Transverse colon (tissue), 4 donors: ENCODE results near the gene ACTN1. TPM values are rescaled to one million over a fixed set of nuclear protein-coding genes. Genes with fewer than 3 reads are reported as not detected.

Experiments used
- DNase-seq: peaks from one replicate; pipeline ENCODE4 v3.0.0-alpha.2; 2019
- H3K27ac ChIP-seq, 4 donors: fragments of 200-600 bp; sonication (generic); 2 replicates each; pipeline ENCODE4 v1.5.1; 2016 to 2018; ENCODE audit warnings: inconsistent platforms in 4 of 4
- H3K27me3 ChIP-seq: fragments of 200-600 bp; sonication (generic); 2 replicates; pipeline ENCODE4 v1.5.1; 2017; ENCODE audit warnings: inconsistent platforms
- H3K36me3 ChIP-seq, 4 donors: fragments of 200-600 bp; sonication (generic); 2 replicates each; pipeline ENCODE4 v1.5.1; 2017 to 2019; ENCODE audit warnings: inconsistent platforms in 4 of 4
- H3K4me1 ChIP-seq, 4 donors: fragments of 200-600 bp; sonication (generic); 2 replicates each; pipeline ENCODE4 v1.5.1; 2017 to 2020; ENCODE audit warnings: inconsistent platforms in 4 of 4
- H3K4me3 ChIP-seq, 4 donors: fragments of 200-600 bp; sonication (generic); 1 replicate in 1 of 4; 2 replicates in 3 of 4; pipeline versions ENCODE4 v1.5.1 to v1.6.1; 2017 to 2019; ENCODE audit warnings: inconsistent platforms in 4 of 4
- H3K9me3 ChIP-seq, 2 donors: fragments of 200-600 bp; sonication (generic); 2 replicates each; pipeline ENCODE4 v1.5.1; 2017 to 2019; ENCODE audit warnings: inconsistent platforms in 2 of 2
- EP300 ChIP-seq: sonication (generic); formaldehyde crosslinking; IDR thresholded peaks from one replicate; pipeline ENCODE4 v1.6.1; 2017; ENCODE audit warnings: antibody characterized with exemption, low read depth
- POLR2A ChIP-seq: fragments of 450-650 bp; IDR thresholded peaks from one replicate; pipeline ENCODE4 v1.6.1; 2016; ENCODE audit warnings: antibody characterized with exemption, mild to moderate bottlenecking, moderate library complexity
- POLR2AphosphoS5 ChIP-seq, 3 donors: sonication (generic); formaldehyde crosslinking; IDR thresholded peaks; one replicate each; pipeline ENCODE4 v1.6.1; 2016; ENCODE audit warnings: antibody characterized with exemption in 3 of 3
- WGBS, 2 donors: methylation state at CpG; one replicate each; pipeline ENCODE4 v1.1.5; 2018; ENCODE audit warnings: low coverage in 1 of 2; 5-methylcytosine and 5-hydroxymethylcytosine counted together
- in situ Hi-C, 4 donors: fragments of 200-750 bp; cut with MboI; loops; one replicate each; pipeline versions ENCODE4 v1.15.0 to v1.15.1; 2017; ENCODE audit warnings: low sequenced_read_pairs in 3 of 4, low pct_ligation_motif_present in 1 of 4, low pct_unique_long_range_greater_than_20kb in 1 of 4
- intact Hi-C: fragments of 100-400 bp; cut with DNase I; formaldehyde crosslinking; loops from one replicate; pipeline ENCODE4 v1.15.1; 2023; ENCODE audit warnings: low total_unique reads
- total RNA-seq, 4 donors: library from RNA; depleted of rRNA; stranded (reverse); fragments of >200 nt; gene quantifications; one replicate each; pipeline ENCODE4 v1.1.0, GENCODE V29; 2016
- TF ChIP-seq, protein P1 (sequence below), 5 experiments: fragments of 200-600 bp in 3 of 5; fragments of 450-650 bp in 2 of 5; sonication (generic) in 3 of 5; IDR thresholded peaks; 1 replicate in 2 of 5; 2 replicates in 3 of 5; pipeline ENCODE4 v1.5.1; 2016 to 2017; ENCODE audit warnings: antibody characterized with exemption in 5 of 5, inconsistent platforms in 3 of 5, mild to moderate bottlenecking in 2 of 5, moderate library complexity in 1 of 5

Gene ACTN1
- total RNA-seq, 4 donors from 2014 or later = 127 to 403 (median 197) TPM

- peak overlapping the region; percentile 93 to 99 (median 96) for H3K27ac ChIP-seq
- WGBS, 2 donors = 77 to 89% methylated on average over 5 to 14 of the region's 14 CpGs
Observed at GRCh38 chr14:68972507-68973218, 6.4 kb downstream of the ACTN1 start.

GRCh38 chr14:68971411-68972035 lies 7.6 kb downstream of the ACTN1 start:
- intact Hi-C loops = no loop called here
- no peak overlapping the region for H3K4me3 ChIP-seq

More at GRCh38 chr14:68972507-68973218, 6.4 kb downstream of the ACTN1 start:
- intact Hi-C loops = no loop called here
- Histone ChIP-seq H3K4me1 (peaks cover 44 to 100% (median 66%) of the 10 kb centered on the region in 4 donors), H3K4me3 (no peak overlapping the region), H3K9me3 (no peaks in the 10 kb centered on the region), H3K36me3 (no peaks in the 10 kb centered on the region), H3K27me3 (no peaks in the 10 kb centered on the region)
- in situ Hi-C loops = no loop called here
- TF ChIP-seq POLR2AphosphoS5 (IDR thresholded peaks at IDR 0.05) = no peak
- TF ChIP-seq POLR2A = no peak
- no peak for TF ChIP-seq EP300
- TF ChIP-seq, protein P1, sequence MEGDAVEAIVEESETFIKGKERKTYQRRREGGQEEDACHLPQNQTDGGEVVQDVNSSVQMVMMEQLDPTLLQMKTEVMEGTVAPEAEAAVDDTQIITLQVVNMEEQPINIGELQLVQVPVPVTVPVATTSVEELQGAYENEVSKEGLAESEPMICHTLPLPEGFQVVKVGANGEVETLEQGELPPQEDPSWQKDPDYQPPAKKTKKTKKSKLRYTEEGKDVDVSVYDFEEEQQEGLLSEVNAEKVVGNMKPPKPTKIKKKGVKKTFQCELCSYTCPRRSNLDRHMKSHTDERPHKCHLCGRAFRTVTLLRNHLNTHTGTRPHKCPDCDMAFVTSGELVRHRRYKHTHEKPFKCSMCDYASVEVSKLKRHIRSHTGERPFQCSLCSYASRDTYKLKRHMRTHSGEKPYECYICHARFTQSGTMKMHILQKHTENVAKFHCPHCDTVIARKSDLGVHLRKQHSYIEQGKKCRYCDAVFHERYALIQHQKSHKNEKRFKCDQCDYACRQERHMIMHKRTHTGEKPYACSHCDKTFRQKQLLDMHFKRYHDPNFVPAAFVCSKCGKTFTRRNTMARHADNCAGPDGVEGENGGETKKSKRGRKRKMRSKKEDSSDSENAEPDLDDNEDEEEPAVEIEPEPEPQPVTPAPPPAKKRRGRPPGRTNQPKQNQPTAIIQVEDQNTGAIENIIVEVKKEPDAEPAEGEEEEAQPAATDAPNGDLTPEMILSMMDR (IDR thresholded peaks at IDR 0.05) = no peak
- no peak for DNase-seq

DNA sequence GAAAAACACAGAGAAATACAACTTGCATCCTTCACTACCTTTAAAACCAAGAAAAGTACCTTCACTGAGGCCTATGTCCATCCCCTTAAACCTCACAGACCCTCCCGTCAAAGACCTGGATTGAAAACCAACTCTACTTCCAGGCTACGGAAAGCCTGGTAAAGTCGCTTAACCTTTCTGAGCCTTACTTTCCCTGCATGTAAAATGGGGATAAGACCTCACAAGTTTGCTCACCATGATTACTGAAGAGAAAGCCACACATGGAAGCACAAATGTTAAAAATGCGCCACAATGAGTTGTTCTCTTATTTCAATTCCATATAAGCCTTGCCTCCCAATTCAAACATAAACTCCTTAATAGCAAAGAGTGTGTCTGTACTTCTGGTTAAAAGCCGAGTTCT lies 8.4 kb downstream of the ACTN1 start:
- intact Hi-C loops (no loop called here), in situ Hi-C loops (no loop called here)
- no peak overlapping the region for H3K4me3 ChIP-seq
- no peak for TF ChIP-seq POLR2AphosphoS5 (IDR thresholded peaks at IDR 0.05)
- TF ChIP-seq, protein P1 (IDR thresholded peaks at IDR 0.05) = no peak
- no peak for TF ChIP-seq EP300
- TF ChIP-seq POLR2A = no peak
- H3K27me3 ChIP-seq = no peaks in the 10 kb centered on the region
- no peaks in the 10 kb centered on the region for H3K9me3 ChIP-seq
- H3K27ac ChIP-seq = peak overlapping the region; percentile 93 to 99 (median 96)
- H3K36me3 ChIP-seq = no peaks in the 10 kb centered on the region
- peaks cover 47 to 100% (median 76%) of the 10 kb centered on the region in 4 donors for H3K4me1 ChIP-seq
- DNase-seq = no peak
- 64 to 76% methylated on average over 2 to 5 of the region's 5 CpGs for WGBS, 2 donors

More at GRCh38 chr14:68971411-68972035, 7.6 kb downstream of the ACTN1 start:
- H3K9me3 ChIP-seq = no peaks in the 10 kb centered on the region
- in situ Hi-C loops = no loop called here
- no peak for DNase-seq
- 77 to 83% methylated on average over 5 to 9 of the region's 9 CpGs for WGBS, 2 donors
- peak overlapping the region; percentile 93 to 99 (median 96) for H3K27ac ChIP-seq
- no peaks in the 10 kb centered on the region for H3K36me3 ChIP-seq
- TF ChIP-seq EP300 = no peak
- peak in 1 of 3 donors; percentile 7 for TF ChIP-seq POLR2AphosphoS5 (IDR thresholded peaks at IDR 0.05)
- H3K27me3 ChIP-seq = no peaks in the 10 kb centered on the region
- H3K4me1 ChIP-seq = peaks cover 47 to 100% (median 72%) of the 10 kb centered on the region in 4 donors

- no peak for DNase-seq
- H3K9me3 ChIP-seq = no peaks in the 10 kb centered on the region
- TF ChIP-seq POLR2A (no peak), POLR2AphosphoS5 (IDR thresholded peaks at IDR 0.05) (no peak), EP300 (no peak)
- TF ChIP-seq, protein P1 (IDR thresholded peaks at IDR 0.05) = no peak
- no peaks in the 10 kb centered on the region for H3K27me3 ChIP-seq
- 12% methylated on average over 8 of the region's 8 CpGs; no CpG with 5 or more reads in 1 of the 2 donors for WGBS, 2 donors
- H3K27ac ChIP-seq = peak overlapping the region; percentile 93 to 99 (median 96)
- peaks cover 50 to 100% (median 80%) of the 10 kb centered on the region in 4 donors for H3K4me1 ChIP-seq
- in situ Hi-C loops (no loop called here), intact Hi-C loops (no loop called here)
- no peaks in the 10 kb centered on the region for H3K36me3 ChIP-seq
- no peak overlapping the region for H3K4me3 ChIP-seq
Observed at GRCh38 chr14:68970038-68970612, 9.0 kb downstream of the ACTN1 start.
